ENCODE results near the gene SART3. TPM values are rescaled to one million over a fixed set of nuclear protein-coding genes. Genes with fewer than 3 reads are reported as not detected.

SART3 gene
- total and polyA plus RNA-seq, 2 of the 4 experiments (the other 2 are of a cell fraction), result 22.6 to 37.8 TPM

DNA sequence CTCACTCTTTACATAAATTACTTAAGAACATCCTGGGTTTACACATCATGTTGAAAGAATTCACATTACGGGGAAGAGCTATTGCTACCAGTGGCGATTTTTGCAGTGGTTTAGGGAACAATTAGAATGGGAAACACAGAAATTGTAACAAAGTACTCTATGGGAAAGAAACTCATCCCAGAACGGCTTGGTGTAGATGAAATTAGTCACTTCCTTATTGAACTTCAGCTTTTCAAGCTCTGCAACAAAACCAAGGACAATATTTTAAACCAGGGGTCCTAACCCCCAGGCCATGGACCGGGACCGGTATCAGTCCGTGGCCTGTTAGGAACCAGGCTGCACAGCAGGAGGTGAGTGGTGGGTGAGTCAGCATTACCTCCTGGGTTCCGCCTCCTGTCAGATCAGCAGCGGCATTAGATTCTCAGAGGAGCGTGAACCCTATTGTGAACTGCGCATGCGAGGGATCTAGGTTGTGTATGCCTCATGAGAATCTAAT lies 78.2 kb downstream of the SART3 start:
- BruUV-seq (replicated peaks), result no TSS peak
- H4K8ac ChIP-seq (ENCODE audit: low read depth in 2 of 2, low read length in 2 of 2), result no peak overlapping the region
- no peak overlapping the region for H2BK120ac ChIP-seq (ENCODE audit: low read depth, low read length)
- TF ChIP-seq MAZ (IDR thresholded peaks at IDR 0.05; ENCODE audit: borderline replicate concordance, low read depth, low read length), result no peak
- no peak for TF ChIP-seq MAFK (IDR thresholded peaks at IDR 0.05; ENCODE audit: low read depth, low read length)
- TF ChIP-seq RCOR1 (IDR thresholded peaks at IDR 0.05; ENCODE audit: insufficient replicate concordance, low read length), result no peak
- TF ChIP-seq, protein P1, sequence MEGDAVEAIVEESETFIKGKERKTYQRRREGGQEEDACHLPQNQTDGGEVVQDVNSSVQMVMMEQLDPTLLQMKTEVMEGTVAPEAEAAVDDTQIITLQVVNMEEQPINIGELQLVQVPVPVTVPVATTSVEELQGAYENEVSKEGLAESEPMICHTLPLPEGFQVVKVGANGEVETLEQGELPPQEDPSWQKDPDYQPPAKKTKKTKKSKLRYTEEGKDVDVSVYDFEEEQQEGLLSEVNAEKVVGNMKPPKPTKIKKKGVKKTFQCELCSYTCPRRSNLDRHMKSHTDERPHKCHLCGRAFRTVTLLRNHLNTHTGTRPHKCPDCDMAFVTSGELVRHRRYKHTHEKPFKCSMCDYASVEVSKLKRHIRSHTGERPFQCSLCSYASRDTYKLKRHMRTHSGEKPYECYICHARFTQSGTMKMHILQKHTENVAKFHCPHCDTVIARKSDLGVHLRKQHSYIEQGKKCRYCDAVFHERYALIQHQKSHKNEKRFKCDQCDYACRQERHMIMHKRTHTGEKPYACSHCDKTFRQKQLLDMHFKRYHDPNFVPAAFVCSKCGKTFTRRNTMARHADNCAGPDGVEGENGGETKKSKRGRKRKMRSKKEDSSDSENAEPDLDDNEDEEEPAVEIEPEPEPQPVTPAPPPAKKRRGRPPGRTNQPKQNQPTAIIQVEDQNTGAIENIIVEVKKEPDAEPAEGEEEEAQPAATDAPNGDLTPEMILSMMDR (conservative IDR thresholded peaks at IDR 0.05; ENCODE audit: low read depth, low read length), result no peak
- no peak for TF ChIP-seq MXI1 (IDR thresholded peaks at IDR 0.05; ENCODE audit: borderline replicate concordance, low read depth, low read length)
- TF ChIP-seq, protein P2, sequence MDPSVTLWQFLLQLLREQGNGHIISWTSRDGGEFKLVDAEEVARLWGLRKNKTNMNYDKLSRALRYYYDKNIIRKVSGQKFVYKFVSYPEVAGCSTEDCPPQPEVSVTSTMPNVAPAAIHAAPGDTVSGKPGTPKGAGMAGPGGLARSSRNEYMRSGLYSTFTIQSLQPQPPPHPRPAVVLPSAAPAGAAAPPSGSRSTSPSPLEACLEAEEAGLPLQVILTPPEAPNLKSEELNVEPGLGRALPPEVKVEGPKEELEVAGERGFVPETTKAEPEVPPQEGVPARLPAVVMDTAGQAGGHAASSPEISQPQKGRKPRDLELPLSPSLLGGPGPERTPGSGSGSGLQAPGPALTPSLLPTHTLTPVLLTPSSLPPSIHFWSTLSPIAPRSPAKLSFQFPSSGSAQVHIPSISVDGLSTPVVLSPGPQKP (IDR thresholded peaks at IDR 0.05; ENCODE audit: borderline replicate concordance, low read depth, low read length), result no peak
- TF ChIP-seq BHLHE40 (IDR thresholded peaks at IDR 0.05; ENCODE audit: low read depth, low read length), result no peak
- TF ChIP-seq RFX5 (IDR thresholded peaks at IDR 0.05; ENCODE audit: low read depth, low read length), result no peak
- TF ChIP-seq RAD21 (IDR thresholded peaks at IDR 0.05; ENCODE audit: low read length), result no peak
- TF ChIP-seq, protein P3, sequence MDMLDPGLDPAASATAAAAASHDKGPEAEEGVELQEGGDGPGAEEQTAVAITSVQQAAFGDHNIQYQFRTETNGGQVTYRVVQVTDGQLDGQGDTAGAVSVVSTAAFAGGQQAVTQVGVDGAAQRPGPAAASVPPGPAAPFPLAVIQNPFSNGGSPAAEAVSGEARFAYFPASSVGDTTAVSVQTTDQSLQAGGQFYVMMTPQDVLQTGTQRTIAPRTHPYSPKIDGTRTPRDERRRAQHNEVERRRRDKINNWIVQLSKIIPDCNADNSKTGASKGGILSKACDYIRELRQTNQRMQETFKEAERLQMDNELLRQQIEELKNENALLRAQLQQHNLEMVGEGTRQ (IDR thresholded peaks at IDR 0.05; ENCODE audit: low read depth, low read length), result no peak
- TF ChIP-seq FOS (IDR thresholded peaks at IDR 0.05; ENCODE audit: low read depth, low read length), result no peak
- TF ChIP-seq POLR2A (IDR thresholded peaks at IDR 0.05; ENCODE audit: low read depth, low read length), result no peak
- H3K79me1 ChIP-seq (ENCODE audit: low read depth in 1 of 2, low read length in 2 of 2), result no peaks in the 10 kb centered on the region
- ATAC-seq (ENCODE audit: low read depth), result no peak; the same call in 1 of the 2 replicates
- no peak overlapping the region for H2AFZ ChIP-seq (replicated peaks; ENCODE audit: low read length, poor library complexity)
- POLR2A ChIA-PET (ENCODE audit: unreplicated experiment), result no interaction called here
- no peak overlapping the region for H3K23ac ChIP-seq (ENCODE audit: low read depth, low read length)
- no peak overlapping the region for H4K5ac ChIP-seq (ENCODE audit: low read depth, low read length)
- no peak overlapping the region for H3K4me3 ChIP-seq (ENCODE audit: insufficient read depth, low read depth, low read length)
- H4K91ac ChIP-seq (ENCODE audit: insufficient read depth, low read depth, low read length), result no peak overlapping the region
- H2AK5ac ChIP-seq (ENCODE audit: low read depth, low read length), result no peak overlapping the region
- no peaks in the 10 kb centered on the region for H3K36me3 ChIP-seq (ENCODE audit: control insufficient read depth, insufficient read depth, low read length)
- no CpG with 5 or more reads among the region's 11 CpGs for WGBS, 2 experiments (ENCODE audit: extremely low coverage in 2 of 2, insufficient read length in 1 of 2)
- no peak overlapping the region for H2AK9ac ChIP-seq (replicated peaks; ENCODE audit: low read depth, low read length, poor library complexity)
- H3K27me3 ChIP-seq (ENCODE audit: control insufficient read depth, insufficient read depth, low read length), result no peaks in the 10 kb centered on the region
- no peak overlapping the region for H2BK15ac ChIP-seq (ENCODE audit: low read depth, low read length)
- in situ Hi-C loops (cut with MboI; ENCODE audit: low sequenced_read_pairs) (no loop called here), dilution Hi-C loops (cut with HindIII; ENCODE audit: low sequenced_read_pairs, unreplicated experiment) (no loop called here), intact Hi-C loops (cut with micrococcal nuclease) (no loop called here)
- H3K27ac ChIP-seq (ENCODE audit: insufficient read depth, low read length), result no peak overlapping the region
- no peak overlapping the region for H3K4ac ChIP-seq (ENCODE audit: low read depth, low read length)
- no peak overlapping the region for H3K9ac ChIP-seq (ENCODE audit: low read depth, low read length)
- no peak overlapping the region for H2BK20ac ChIP-seq (ENCODE audit: low read depth, low read length)
- CTCF ChIA-PET, result no interaction called here
- H3K9me1 ChIP-seq (ENCODE audit: insufficient read depth, low read length), result no peaks in the 10 kb centered on the region
- no peak overlapping the region for H3K18ac ChIP-seq (ENCODE audit: low read depth, low read length)
- H3K14ac ChIP-seq (replicated peaks; ENCODE audit: low read depth, low read length), result no peak overlapping the region
- no peak overlapping the region for H2BK5ac ChIP-seq (ENCODE audit: low read depth, low read length, poor library complexity, severe bottlenecking)
- H3K4me1 ChIP-seq (ENCODE audit: control insufficient read depth, insufficient read depth, low read length), result no peaks in the 10 kb centered on the region
- H3K4me2 ChIP-seq (ENCODE audit: low read depth, low read length), result no peak overlapping the region
- peak; percentile 6 for DNase-seq
- no peak overlapping the region for H3K56ac ChIP-seq (ENCODE audit: extremely low read depth, insufficient read depth, low read length)
- no peaks in the 10 kb centered on the region for H3K9me3 ChIP-seq (ENCODE audit: control insufficient read depth, insufficient read depth, low read length)
- no peaks in the 10 kb centered on the region for H4K20me1 ChIP-seq (ENCODE audit: insufficient read depth, low read length)

Measured in IMR-90 (cell line).